Stimulated activated CD8-positive, alpha-beta memory T cell treated with anti-CD3 and anti-CD28 coated beads, Interleukin-4, amount 100 ng/mL, for 48 hours (primary cell): ENCODE results near the gene CTCF.
A peak's percentile ranks its signal among the peaks of the same experiment; 100 is the strongest.

Source experiments
- DNase-seq: peaks from one replicate; pipeline ENCODE4 v3.0.0-alpha.2; 2020

CTCF gene

DNA sequence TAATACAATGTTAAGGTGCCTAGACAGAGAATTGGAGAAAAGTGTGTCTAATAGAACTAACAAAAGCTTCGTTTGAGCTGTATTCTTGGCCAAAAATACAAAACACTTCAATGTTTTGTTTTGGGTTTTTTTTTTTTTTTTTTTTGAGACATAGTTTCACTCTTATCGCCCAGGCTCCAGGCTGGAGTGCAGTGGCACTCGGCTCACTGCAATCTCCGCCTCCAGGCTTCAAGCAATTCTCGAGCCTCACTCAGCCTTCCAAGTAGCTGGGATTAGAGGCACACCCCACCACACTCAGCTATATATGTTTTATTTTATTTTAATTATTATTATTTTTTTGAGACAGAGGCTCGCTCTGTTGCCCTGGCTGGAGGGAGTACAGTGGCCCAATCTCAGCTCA lies 44.3 kb downstream of the CTCF start:
- DNase-seq = no peak

- DNase-seq = no peak
Observed at GRCh38 chr16:67608364-67608763, 46.0 kb downstream of the CTCF start.

GRCh38 chr16:67613808-67614207 lies 51.5 kb downstream of the CTCF start:
- peak; percentile 43 for DNase-seq

GRCh38 chr16:67628216-67628615 lies 65.9 kb downstream of the CTCF start:
- DNase-seq = no peak

DNA sequence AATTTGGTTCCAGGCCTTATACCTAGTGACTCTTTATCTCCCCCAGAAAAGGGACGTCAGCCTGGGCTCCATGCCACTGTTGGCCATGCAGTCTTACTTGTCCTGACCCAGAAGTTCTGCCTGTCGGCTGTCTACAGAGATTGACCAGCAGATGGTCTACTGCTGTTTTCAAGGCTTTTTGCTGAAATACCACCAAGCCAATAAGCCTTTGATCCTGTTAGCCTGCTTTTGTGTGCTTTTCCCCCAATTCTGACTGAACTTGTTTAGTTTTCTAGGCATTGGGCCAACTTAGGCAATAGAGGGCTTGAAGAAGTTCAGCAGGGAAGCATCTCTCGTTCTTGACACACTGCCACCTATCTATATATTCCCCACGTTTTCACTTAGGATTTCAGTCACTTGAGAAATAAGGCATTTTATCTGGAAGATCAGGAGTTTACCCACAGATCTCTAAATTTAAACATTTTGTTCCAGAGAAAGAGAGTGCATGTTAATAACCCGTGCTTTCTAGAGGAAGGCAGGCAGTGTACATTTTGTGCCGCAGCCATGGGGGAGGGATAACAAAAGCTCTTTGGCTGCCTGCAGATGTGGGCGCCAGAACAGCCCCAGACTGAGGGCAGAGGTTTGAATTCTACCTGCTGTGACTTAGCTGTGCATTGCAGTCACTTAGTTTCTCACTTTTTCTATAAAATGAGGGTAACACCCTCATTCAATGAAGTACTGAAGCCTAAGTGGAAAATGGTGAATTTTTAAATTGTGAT lies 70.3 kb downstream of the CTCF start:
- no peak for DNase-seq

DNA sequence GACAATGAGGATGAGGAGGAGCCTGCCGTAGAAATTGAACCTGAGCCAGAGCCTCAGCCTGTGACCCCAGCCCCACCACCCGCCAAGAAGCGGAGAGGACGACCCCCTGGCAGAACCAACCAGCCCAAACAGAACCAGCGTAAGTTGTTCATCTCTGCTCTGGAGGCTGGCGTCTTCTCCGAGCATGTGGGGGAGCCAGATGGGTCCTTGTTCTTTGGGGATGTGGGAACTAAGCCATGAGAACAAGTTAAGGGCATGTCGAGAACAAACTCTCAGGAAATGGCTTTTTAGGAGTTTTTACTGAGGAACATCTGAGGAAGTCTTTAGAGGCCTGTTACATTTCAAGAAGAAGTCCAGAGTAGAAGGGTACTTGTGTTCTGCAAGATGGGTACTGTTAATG lies 74.4 kb downstream of the CTCF start:
- no peak for DNase-seq

DNA sequence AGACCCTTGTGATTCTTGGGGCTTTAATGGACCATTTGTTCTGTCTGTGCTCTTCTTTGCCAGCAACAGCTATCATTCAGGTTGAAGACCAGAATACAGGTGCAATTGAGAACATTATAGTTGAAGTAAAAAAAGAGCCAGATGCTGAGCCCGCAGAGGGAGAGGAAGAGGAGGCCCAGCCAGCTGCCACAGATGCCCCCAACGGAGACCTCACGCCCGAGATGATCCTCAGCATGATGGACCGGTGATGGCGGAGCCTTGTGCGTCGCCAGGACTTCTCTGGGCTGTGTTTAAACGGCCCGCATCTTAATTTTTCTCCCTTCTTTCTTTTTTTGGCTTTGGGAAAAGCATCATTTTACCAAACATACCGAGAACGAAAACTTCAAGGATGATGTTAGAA lies 75.3 kb downstream of the CTCF start:
- DNase-seq = no peak

GRCh38 chr16:67641779-67642708 lies 79.7 kb downstream of the CTCF start:
- no peak for DNase-seq

DNA sequence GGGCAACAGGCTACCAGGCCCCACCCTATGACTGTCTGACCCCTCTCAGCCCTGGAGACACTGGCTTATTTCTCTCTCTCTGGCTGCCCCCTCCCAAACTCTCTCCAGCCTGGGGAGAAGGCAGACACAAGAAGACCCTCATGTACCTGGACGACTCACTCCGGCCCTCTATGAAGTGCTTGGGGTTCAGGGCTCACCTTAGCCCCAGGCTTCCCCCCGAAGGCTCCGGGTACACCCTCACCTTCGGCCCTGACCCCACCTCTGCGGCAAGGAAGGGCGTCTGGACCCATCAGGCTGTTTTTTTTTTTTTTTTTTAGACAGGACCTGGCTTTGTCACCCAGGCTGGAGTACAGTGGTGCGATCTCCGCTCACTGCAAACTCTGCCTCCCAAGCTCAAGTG lies 81.7 kb downstream of the CTCF start:
- no peak for DNase-seq

GRCh38 chr16:67645397-67646121 lies 83.2 kb downstream of the CTCF start:
- DNase-seq = no peak

DNA sequence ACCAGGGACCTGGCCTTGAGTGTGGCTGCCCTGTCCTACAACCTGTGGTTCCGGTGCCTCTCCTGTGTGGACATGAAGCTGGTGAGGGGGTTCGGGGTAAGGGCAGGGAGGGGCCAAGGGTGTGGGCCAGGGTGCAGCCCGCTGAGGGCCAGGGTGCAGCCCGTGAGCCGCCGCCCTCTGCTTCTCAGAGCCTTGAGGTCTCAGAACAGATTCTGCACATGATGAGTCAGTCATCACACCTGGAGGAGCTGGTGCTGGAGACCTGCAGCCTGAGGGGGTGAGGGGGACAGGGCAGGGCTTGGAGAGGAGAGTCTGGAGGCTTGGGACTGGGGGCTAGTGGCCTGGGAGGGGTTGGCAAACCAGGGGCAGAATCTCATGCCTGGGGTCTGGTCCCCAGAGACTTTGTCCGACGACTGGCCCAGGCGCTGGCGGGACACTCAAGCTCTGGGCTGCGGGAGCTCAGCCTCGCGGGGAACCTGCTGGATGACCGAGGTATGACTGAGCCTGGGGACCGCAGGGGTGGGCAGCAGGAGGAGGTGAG lies 84.9 kb downstream of the CTCF start:
- no peak for DNase-seq

- DNase-seq = no peak
Observed at GRCh38 chr16:67647681-67648080, 85.4 kb downstream of the CTCF start.

DNA sequence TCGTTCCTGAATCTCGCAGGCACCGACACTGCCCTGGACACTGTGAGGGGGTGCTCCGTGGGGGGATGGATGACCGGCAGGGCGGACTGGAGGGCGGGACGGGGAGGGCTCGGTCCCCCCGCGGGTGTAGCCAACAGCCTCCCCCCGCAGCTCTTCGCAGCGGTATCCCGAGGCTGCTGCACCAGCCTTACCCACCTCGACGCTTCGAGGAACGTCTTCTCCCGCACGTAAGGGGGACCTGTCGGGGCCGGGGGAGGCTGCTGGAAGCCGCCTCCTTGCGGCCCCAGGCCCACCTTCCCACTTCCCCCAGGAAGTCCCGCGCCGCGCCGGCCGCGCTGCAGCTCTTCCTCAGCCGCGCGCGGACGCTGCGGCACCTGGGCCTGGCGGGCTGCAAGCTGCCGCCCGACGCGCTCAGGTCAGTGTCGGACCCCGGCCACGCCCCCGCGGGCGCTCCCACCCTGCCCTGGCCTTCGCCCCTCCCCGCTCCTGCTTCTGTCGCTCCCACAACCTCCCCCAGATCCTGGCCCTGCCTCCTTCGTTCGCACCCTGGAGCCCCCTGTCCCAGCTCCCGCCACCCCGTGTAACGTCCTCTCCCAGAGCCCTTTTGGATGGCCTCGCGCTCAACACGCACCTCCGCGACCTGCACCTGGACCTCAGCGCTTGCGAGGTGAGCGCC lies 85.9 kb downstream of the CTCF start:
- DNase-seq = no peak

- no peak for DNase-seq
Observed at GRCh38 chr16:67648764-67649407, 86.6 kb downstream of the CTCF start.

DNA sequence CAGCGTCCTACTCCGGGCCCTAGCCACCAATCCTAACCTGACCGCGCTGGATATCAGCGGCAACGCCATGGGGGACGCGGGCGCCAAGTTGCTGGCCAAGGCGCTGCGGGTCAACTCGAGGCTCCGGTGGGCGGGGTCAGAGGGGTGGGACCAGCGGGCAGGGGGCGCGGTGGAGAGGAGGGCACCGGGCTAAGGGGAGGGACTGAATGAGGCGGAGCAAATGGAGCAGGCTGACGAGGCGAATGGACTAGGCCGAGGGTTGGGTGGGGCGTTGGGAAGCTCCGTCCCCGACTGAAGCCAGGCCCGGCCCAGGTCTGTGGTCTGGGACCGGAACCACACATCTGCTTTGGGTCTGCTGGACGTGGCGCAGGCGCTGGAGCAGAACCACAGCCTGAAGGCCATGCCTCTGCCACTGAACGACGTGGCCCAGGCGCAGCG lies 87.2 kb downstream of the CTCF start:
- DNase-seq = no peak

GRCh38 chr16:67650023-67650422 lies 87.7 kb downstream of the CTCF start:
- no peak for DNase-seq

DNA sequence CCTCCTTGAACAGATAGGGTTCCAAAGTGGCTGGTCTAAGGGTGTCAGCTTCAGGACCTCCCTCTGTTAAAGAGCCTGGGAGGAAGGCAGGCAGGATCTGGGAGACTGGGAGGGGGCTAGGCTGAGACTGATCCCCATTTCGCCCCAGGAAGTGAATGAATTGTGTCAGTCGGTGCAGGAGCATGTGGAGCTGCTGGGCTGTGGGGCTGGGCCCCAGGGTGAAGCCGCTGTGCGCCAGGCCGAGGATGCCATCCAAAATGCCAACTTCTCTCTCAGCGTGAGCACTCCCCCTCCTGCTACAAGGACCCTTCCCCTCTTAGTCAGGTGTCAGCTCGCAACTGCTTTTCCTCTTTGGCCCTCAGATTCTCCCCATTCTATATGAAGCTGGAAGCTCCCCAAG lies 88.7 kb downstream of the CTCF start:
- DNase-seq = no peak

GRCh38 chr16:67651847-67652246 lies 89.5 kb downstream of the CTCF start:
- peak; percentile 22 for DNase-seq

GRCh38 chr16:67652578-67653127 lies 90.3 kb downstream of the CTCF start:
- no peak for DNase-seq

GRCh38 chr16:67653128-67653788 lies 90.9 kb downstream of the CTCF start:
- DNase-seq = no peak

DNA sequence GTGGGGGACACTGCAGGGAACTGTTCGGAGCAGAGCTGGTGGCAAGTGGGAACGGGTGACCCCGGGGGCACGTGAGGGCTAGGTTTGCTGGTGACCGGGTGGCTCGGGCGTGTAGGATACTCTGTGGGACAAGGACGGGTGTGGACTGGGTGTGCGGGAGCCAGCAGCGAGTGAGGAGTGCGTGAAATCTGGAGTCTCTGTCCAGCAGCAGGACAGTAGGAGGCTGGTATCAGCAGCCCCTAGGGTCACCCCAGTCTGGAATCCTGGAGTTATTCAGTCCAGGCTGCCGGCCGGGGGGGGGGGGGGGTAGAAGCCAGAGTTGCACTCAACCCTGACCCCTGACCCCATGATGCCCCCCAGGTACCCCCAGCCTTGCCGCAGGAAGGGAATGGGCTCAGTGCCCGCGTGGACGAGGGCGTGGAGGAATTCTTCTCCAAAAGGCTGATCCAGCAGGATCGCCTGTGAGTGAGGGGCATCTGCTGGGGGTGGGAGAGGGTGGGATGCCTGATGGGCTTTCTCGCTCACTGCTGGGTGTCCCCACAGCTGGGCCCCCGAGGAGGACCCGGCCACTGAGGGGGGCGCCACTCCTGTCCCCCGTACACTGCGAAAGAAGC lies 91.6 kb downstream of the CTCF start:
- peak; percentile 23 for DNase-seq
